Peyer's patch (tissue), 4 donors: ENCODE measurements around the gene JAM2. TPM values are rescaled to one million over a fixed set of nuclear protein-coding genes. Genes with fewer than 3 reads are reported as not detected.
"Not testable (repeated sequence)": the region's sequence is repeated elsewhere in the genome, so short reads cannot be mapped to it uniquely, and the experiment has no call there.

Source experiments
- DNase-seq, 3 donors: peaks; one replicate each; pipeline ENCODE4 v3.0.0-alpha.2; 2017 to 2019
- H3K27ac ChIP-seq, 4 donors: fragments of 200-600 bp; sonication (generic); one replicate each; pipeline ENCODE4 v1.5.1; 2016 to 2019
- H3K27me3 ChIP-seq, 2 donors: fragments of 200-600 bp; sonication (generic); one replicate each; pipeline ENCODE4 v1.5.1; 2019
- H3K36me3 ChIP-seq, 3 donors: fragments of 200-600 bp; sonication (generic); one replicate each; pipeline ENCODE4 v1.5.1; 2016 to 2019
- H3K4me1 ChIP-seq, 4 donors: fragments of 200-600 bp; sonication (generic); one replicate each; pipeline ENCODE4 v1.5.1; 2016 to 2019
- H3K4me3 ChIP-seq, 4 donors: fragments of 200-600 bp; sonication (generic); 1 replicate in 3 of 4; 2 replicates in 1 of 4; pipeline ENCODE4 v1.5.1; 2016 to 2019; ENCODE audit warnings: mild to moderate bottlenecking in 1 of 4
- H3K9me3 ChIP-seq, 4 donors: fragments of 200-600 bp; sonication (generic); one replicate each; pipeline ENCODE4 v1.5.1; 2016 to 2019; ENCODE audit warnings: mild to moderate bottlenecking in 1 of 4
- POLR2A ChIP-seq, 2 donors: fragments of 450-650 bp; IDR thresholded peaks; one replicate each; pipeline ENCODE4 v1.5.1; 2017; ENCODE audit warnings: antibody characterized with exemption in 2 of 2, mild to moderate bottlenecking in 2 of 2, moderate library complexity in 2 of 2
- total RNA-seq, 4 donors: library from RNA; depleted of rRNA; stranded (reverse); fragments of >200 nt; gene quantifications; one replicate each; pipeline ENCODE4 v1.1.0, GENCODE V29; 2016
- TF ChIP-seq, protein P1 (sequence below), 6 experiments: fragments of 450-650 bp in 4 of 6; fragments of 200-600 bp in 2 of 6; sonication (generic) in 1 of 6; IDR thresholded peaks; one replicate each; pipeline ENCODE4 v1.5.1; 2017 to 2019; ENCODE audit warnings: antibody characterized with exemption in 6 of 6, mild to moderate bottlenecking in 3 of 6, moderate library complexity in 1 of 6

Gene JAM2
- total RNA-seq, 4 donors from 2014 or later, result 4.2 to 23.1 (median 9.2) TPM

GRCh38 chr21:25689226-25689625, 50.2 kb downstream of the JAM2 start:
- no peaks in the 10 kb centered on the region for H3K9me3 ChIP-seq
- H3K4me1 ChIP-seq, result no peaks in the 10 kb centered on the region
- H3K36me3 ChIP-seq, result no peaks in the 10 kb centered on the region
- no peak overlapping the region for H3K4me3 ChIP-seq
- no peak for DNase-seq
- no peak for TF ChIP-seq POLR2A (IDR thresholded peaks at IDR 0.05)
- TF ChIP-seq, protein P1, sequence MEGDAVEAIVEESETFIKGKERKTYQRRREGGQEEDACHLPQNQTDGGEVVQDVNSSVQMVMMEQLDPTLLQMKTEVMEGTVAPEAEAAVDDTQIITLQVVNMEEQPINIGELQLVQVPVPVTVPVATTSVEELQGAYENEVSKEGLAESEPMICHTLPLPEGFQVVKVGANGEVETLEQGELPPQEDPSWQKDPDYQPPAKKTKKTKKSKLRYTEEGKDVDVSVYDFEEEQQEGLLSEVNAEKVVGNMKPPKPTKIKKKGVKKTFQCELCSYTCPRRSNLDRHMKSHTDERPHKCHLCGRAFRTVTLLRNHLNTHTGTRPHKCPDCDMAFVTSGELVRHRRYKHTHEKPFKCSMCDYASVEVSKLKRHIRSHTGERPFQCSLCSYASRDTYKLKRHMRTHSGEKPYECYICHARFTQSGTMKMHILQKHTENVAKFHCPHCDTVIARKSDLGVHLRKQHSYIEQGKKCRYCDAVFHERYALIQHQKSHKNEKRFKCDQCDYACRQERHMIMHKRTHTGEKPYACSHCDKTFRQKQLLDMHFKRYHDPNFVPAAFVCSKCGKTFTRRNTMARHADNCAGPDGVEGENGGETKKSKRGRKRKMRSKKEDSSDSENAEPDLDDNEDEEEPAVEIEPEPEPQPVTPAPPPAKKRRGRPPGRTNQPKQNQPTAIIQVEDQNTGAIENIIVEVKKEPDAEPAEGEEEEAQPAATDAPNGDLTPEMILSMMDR (IDR thresholded peaks at IDR 0.05), result no peak
- no peaks in the 10 kb centered on the region for H3K27me3 ChIP-seq
- no peak overlapping the region for H3K27ac ChIP-seq

- H3K27me3 ChIP-seq, result no peaks in the 10 kb centered on the region
- no peaks in the 10 kb centered on the region for H3K36me3 ChIP-seq
- H3K9me3 ChIP-seq, result no peaks in the 10 kb centered on the region
- no peak for TF ChIP-seq POLR2A (IDR thresholded peaks at IDR 0.05)
- TF ChIP-seq, protein P1 (IDR thresholded peaks at IDR 0.05), result no peak
- H3K4me3 ChIP-seq, result no peak overlapping the region
- no peaks in the 10 kb centered on the region for H3K4me1 ChIP-seq
- no peak for DNase-seq
- no peak overlapping the region for H3K27ac ChIP-seq
Observed at GRCh38 chr21:25691976-25692375, 52.9 kb downstream of the JAM2 start.

GRCh38 chr21:25695461-25695860, 56.4 kb downstream of the JAM2 start:
- not testable (repeated sequence) for H3K27me3 ChIP-seq, H3K36me3 ChIP-seq, H3K4me1 ChIP-seq, H3K27ac ChIP-seq, DNase-seq, H3K9me3 ChIP-seq, H3K4me3 ChIP-seq

DNA sequence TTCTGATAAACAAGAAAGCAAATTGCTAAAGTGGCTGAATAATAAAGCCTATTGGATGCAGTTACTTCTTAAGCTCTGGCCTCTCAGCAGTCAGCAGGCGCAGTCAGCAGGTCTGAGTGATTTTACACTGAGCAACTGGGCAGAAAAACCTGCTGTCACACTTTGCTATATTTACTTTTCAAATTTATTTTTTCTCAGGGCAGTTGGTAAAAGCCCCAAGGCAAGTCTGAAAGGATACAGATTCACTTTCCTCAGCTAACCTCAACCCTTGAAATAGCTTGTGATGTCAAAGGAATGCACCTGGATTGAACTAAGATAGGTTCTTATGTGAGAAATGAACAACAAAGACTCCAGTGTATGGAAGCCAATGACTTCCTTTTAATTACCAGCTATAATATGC, 61.7 kb downstream of the JAM2 start:
- Histone ChIP-seq H3K27me3 (no peaks in the 10 kb centered on the region), H3K36me3 (no peaks in the 10 kb centered on the region), H3K9me3 (no peaks in the 10 kb centered on the region), H3K4me3 (no peak overlapping the region), H3K27ac (no peak overlapping the region), H3K4me1 (no peaks in the 10 kb centered on the region)
- DNase-seq, result no peak
- TF ChIP-seq, protein P1 (IDR thresholded peaks at IDR 0.05), result no peak
- no peak for TF ChIP-seq POLR2A (IDR thresholded peaks at IDR 0.05)

- H3K27ac ChIP-seq, result no peak overlapping the region
Observed at GRCh38 chr21:25701529-25701928, 62.5 kb downstream of the JAM2 start.

GRCh38 chr21:25708467-25709065, 69.5 kb downstream of the JAM2 start:
- H3K4me1 ChIP-seq, result no peaks in the 10 kb centered on the region
- H3K27ac ChIP-seq, result no peak overlapping the region
- H3K4me3 ChIP-seq, result no peak overlapping the region
- no peaks in the 10 kb centered on the region for H3K9me3 ChIP-seq
- H3K36me3 ChIP-seq, result no peaks in the 10 kb centered on the region
- no peak for TF ChIP-seq POLR2A (IDR thresholded peaks at IDR 0.05)
- TF ChIP-seq, protein P1 (IDR thresholded peaks at IDR 0.05), result peak; percentile 54 to 86 (median 74)
- no peaks in the 10 kb centered on the region for H3K27me3 ChIP-seq
- peak in 2 of 3 donors; percentile 44 to 78 for DNase-seq

More at GRCh38 chr21:25701529-25701928, 62.5 kb downstream of the JAM2 start:
- Histone ChIP-seq H3K4me3 (no peak overlapping the region), H3K27me3 (no peaks in the 10 kb centered on the region), H3K36me3 (no peaks in the 10 kb centered on the region), H3K9me3 (no peaks in the 10 kb centered on the region), H3K4me1 (no peaks in the 10 kb centered on the region)
- TF ChIP-seq, protein P1 (IDR thresholded peaks at IDR 0.05), result no peak
- TF ChIP-seq POLR2A (IDR thresholded peaks at IDR 0.05), result no peak
- DNase-seq, result no peak
